Measurements from ENCODE around the gene MTMR12.
A peak's percentile ranks its signal among the peaks of the same experiment; 100 is the strongest.
"Not testable (repeated sequence)": the region's sequence is repeated elsewhere in the genome, so short reads cannot be mapped to it uniquely, and the experiment has no call there.

The MTMR12 gene

GRCh38 chr5:32323741-32324140, 11.0 kb upstream of the MTMR12 start:
- no peak for DNase-seq (ENCODE audit: low read depth in 3 of 3)

- DNase-seq (ENCODE audit: low read depth in 3 of 3), result no peak
Measured at GRCh38 chr5:32322882-32323281, 10.1 kb upstream of the MTMR12 start.

- not testable (repeated sequence) for DNase-seq (ENCODE audit: low read depth in 3 of 3)
Measured at GRCh38 chr5:32321787-32322186, 9.0 kb upstream of the MTMR12 start.

DNA sequence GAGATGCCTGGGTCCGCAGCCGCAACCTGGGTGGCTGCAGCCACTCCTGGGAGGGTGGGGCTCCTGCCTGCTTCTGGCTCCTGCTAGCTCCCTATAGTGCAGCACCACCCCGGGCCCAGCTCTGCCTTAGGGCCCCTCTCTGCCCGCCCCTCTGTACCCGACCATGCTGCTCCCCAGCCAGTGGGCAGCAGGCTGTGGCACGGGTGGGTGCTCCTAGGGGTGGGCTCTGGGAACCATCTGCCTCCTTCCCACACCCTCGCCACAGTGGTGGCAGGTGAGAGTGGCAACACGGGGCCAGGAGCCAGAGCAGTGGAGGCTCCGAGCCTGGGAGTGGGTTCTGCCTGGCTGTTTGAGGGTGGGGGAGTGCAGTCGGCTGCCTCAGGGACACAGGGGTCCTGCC, 7.8 kb upstream of the MTMR12 start:
- DNase-seq (ENCODE audit: low read depth in 3 of 3), result no peak

GRCh38 chr5:32319926-32320543, 7.3 kb upstream of the MTMR12 start:
- DNase-seq (ENCODE audit: low read depth in 3 of 3), result no peak

DNA sequence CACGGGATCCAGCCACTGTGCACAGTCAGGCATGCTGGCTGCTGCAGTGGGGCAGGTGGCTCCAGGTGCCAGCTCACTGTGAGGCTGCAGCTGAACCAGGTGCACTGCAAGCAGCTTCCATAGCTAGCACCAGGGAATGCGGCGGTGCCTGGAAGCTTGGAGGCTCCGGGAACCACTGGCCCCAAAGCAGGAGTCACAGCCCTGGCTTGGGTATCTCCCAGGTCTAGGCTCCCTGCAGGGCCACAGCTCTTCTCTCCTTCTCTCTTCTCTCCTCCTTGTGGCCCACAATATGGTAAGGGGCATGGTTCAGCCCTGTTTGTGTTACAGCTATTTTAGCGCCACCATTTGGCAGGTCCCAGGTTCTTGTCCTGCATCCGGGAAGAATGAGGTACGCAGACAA, 6.7 kb upstream of the MTMR12 start:
- no peak for DNase-seq (ENCODE audit: low read depth in 3 of 3)

GRCh38 chr5:32317041-32317440, 4.3 kb upstream of the MTMR12 start:
- no peak for DNase-seq (ENCODE audit: low read depth in 3 of 3)

GRCh38 chr5:32315221-32316014, 2.7 kb upstream of the MTMR12 start:
- no peak for DNase-seq (ENCODE audit: low read depth in 3 of 3)

GRCh38 chr5:32314658-32315057, 1.9 kb upstream of the MTMR12 start:
- no peak for DNase-seq (ENCODE audit: low read depth in 3 of 3)

GRCh38 chr5:32314152-32314488, 1.4 kb upstream of the MTMR12 start:
- DNase-seq (ENCODE audit: low read depth in 3 of 3), result not testable (repeated sequence)

DNA sequence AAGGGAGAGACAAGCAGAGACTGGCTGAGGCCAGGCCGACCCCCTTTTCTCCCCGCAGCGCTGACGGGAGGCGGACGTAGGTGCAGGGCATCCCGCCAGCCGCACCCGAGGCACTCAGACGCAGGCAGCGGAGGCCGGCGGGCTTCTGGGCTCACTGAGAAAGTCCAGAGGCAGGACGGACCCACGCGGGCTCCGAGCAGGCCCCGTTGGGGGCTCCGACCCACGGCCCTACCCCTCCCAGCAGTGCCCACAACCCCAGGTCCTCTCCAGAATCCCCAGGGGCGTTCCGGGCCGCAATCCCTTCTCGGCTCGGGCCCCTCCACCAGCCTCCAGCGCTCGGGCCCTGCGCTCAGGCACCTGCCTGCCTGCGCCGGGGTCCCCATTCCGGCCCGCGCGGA, 543 bp downstream of the MTMR12 start:
- DNase-seq (ENCODE audit: low read depth in 3 of 3), result peak in 2 of 3 experiments; percentile 9 to 50

GRCh38 chr5:32311404-32312196, 1.1 kb downstream of the MTMR12 start:
- no peak for DNase-seq (ENCODE audit: low read depth in 3 of 3)

DNA sequence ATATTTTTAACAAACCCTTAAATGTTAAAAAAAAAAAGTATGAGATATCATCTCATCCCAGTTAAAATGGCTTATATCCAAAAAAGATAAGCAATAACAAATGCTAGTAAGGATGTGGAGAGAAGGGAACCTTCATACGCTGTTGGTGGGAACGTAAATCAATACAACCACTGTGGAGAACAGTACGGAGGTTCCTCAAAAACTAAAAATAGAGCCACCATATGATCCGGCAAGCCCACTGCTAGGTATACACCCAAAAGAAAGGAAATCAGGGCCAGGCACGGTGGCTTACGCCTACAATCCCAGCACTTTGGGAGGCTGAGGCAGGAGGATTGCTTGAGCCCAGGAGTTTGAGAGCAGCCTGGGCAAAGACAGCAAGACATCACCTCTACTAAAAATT, 3.0 kb downstream of the MTMR12 start:
- DNase-seq (ENCODE audit: low read depth in 3 of 3), result no peak

DNA sequence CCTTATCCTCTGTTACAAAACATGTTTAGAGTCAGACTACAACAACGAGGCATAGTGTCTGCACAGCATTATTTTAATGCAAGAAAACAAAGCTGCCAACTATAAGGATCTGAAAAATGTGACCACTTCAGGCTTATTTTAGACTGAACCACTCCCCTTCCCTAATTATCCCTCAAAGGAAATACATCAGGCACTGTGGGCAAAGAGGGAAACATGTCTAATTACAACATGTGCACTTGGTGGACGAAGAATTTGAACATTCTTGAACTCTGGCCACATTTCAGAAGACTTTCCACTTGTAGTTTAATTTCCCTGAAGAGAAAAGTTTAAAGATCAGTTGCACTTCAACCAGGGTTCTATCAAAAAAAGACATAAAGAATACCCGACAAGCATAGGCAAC, 3.8 kb downstream of the MTMR12 start:
- DNase-seq (ENCODE audit: low read depth in 3 of 3), result no peak

DNA sequence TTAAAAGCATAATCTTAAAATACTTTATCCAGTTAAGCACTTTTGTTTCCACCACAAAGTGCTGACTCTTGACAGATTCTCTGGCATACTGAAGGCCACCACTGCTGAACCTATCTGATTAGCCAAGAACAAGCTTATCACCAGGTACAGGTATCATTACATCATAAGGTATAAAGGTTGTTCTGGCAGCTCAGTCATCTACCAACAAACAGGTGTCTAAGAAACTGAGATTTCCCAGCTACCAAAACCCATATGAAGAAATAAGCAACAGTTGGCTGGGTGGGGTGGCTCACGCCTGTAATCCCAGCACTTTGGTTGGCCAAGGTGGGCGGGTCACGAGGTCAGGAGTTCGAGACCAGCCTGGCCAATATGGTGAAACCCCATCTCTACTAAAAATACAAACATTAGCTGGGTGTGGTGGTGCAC, 5.0 kb downstream of the MTMR12 start:
- no peak for DNase-seq (ENCODE audit: low read depth in 3 of 3)

- DNase-seq (ENCODE audit: low read depth in 3 of 3), result no peak
Measured at GRCh38 chr5:32304622-32305021, 8.1 kb downstream of the MTMR12 start.

DNA sequence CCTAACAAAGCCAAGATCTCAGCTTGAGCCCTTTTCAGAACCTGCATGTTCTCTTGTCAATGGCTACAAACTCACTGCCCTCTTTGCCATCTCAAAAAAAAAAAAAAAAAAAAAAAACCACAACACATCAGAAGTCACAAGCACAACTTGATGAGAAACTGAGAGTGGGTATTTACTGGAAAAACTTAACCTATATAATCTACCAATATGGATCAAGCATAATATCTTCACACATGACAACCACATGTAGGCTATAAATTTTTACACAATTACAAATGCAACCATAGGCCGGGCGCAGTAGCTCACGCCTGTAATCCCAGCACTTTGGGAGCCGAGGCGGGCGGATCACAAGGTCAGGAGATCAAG, 9.0 kb downstream of the MTMR12 start:
- no peak for DNase-seq (ENCODE audit: low read depth in 3 of 3)

DNA sequence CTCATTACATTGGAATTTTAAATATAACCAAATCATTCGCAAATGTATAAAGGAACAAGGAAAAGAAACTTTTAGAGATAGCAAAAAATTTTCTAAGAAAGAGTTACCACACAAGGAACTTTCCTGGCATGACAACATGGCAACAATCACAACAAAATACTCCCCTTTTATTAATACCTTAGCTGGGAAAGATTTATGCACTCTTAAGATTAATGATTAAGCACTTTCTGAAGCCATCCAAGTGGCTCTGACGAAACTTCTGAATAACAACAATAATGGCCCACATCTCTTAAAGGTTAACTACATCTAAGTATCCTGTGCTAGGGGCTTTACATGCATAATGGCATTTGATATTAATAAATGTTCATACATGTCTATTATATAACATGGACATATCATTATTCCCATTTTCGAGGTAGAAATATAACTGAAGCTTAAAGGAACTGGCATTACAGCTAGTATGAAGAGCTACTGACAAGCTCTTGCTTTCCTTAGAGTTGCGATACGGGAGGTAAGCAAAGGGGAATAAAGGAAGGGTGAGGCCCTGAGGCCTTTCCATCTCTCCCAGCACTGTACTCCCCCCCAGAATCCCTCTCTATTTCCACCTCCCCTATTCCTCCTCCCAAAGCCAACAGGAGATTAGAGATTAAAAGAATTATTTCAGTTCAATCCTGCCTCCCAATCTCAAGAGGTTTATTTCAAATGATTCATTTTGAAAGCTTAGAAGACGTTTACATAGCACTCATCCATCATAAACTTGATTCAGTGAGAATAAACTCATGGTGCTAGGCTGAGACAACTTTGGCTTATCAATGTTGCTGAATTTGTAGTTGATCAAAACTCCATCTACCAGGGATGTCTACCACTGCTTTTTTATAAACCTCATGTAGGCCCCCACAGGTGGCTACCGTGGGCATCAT, 9.6 kb downstream of the MTMR12 start:
- DNase-seq (ENCODE audit: low read depth in 3 of 3), result no peak

DNA sequence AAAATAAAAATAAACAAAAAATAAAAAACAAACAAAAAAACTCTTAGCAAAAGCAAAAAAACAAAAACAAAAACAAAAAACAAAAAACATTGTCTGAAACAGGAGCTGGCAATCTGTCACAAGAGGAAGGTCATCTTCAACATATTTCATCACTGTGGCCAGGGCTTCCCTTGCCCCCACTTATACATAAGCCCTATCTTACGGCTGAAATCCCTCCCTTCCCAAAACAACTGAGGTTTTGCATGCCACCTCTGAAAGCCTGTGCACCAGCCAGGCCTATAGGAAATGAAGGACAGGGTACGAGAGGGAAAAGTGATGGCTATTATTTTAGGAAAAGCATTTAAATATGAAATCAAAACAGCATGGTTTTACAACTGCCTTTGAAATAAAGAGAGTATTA, 10.8 kb downstream of the MTMR12 start:
- no peak for DNase-seq (ENCODE audit: low read depth in 3 of 3)

DNA sequence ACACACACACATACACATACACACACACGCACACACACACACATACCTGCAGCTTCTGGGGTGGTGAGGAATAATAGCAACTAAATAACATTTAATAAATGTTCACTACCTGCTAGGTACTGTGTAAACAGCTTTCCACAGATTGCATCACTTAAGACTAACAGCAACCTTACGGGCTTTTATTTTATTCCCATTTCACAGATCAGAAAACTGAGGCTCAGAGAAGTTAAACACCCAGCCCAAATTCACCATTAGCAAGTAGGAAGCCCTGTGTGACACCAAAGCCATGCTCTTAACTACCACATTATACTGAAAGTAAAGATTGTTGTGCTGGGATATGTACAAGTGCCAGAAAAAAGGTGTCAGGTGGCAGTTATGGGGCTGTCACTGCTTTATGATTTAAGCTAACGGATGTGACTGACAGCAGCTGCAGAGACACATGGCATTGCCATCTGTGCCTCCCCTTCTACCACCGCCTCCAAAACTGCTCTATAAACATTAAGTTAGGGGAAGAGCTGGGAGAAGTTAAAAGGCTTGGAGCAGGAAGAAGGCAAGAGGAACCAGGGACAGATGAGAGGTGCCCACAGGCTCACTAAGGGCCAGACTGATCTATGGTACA, 13.6 kb downstream of the MTMR12 start:
- no peak for DNase-seq (ENCODE audit: low read depth in 3 of 3)

DNA sequence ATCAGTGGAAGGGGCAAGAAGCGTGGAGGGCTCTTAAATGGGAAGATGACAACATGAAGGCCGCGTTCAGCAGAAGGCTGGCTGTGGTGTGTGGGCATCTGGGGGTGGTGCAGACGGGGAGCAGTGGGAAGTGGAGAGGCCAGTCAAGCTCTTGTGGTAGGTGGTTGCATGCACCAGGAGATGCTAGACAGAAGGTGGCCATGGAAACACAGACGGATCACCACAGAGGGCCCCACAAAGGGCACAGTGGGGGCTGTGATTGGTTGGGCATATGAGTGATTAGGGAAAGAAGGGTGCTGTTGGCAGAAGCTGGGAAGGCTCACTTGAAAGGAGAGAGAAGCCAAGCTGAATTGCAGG, 14.7 kb downstream of the MTMR12 start:
- DNase-seq (ENCODE audit: low read depth in 3 of 3), result no peak

Measured in stimulated activated CD4-positive, alpha-beta T cell treated with anti-CD3 and anti-CD28 coated beads, TNF-alpha, amount 100 ng/mL, for 24 hours (primary cell).